Body of pancreas (tissue), 4 donors: Measurements from ENCODE around the gene MLN. TPM values are rescaled to one million over a fixed set of nuclear protein-coding genes. Genes with fewer than 3 reads are reported as not detected.

ENCODE experiments used
- ATAC-seq: fragments of 150-250 bp; one replicate; pipeline ENCODE4 v1.9.1; 2016
- DNase-seq, 4 donors: peaks; one replicate each; pipeline ENCODE4 v3.0.0-alpha.2; 2019
- H3K27ac ChIP-seq, 4 donors: fragments of 200-600 bp; sonication (generic); 1 replicate in 3 of 4; 2 replicates in 1 of 4; pipeline versions ENCODE4 v1.5.1 to v1.6.1; 2016 to 2019; ENCODE audit warnings: mild to moderate bottlenecking in 1 of 4, mixed read lengths in 1 of 4, moderate library complexity in 1 of 4
- H3K27me3 ChIP-seq, 2 donors: fragments of 200-600 bp; sonication (generic); one replicate each; pipeline ENCODE4 v1.6.0; 2016; ENCODE audit warnings: mild to moderate bottlenecking in 1 of 2
- H3K36me3 ChIP-seq, 2 donors: fragments of 200-600 bp; sonication (generic); replicated peaks in 1 of 2; 2 replicates each; pipeline ENCODE4 v1.5.1; 2016; ENCODE audit warnings: low read depth in 2 of 2; ENCODE audit not compliant: insufficient read depth in 1 of 2
- H3K4me1 ChIP-seq: fragments of 200-600 bp; sonication (generic); one replicate; pipeline ENCODE4 v1.6.0; 2016
- H3K4me3 ChIP-seq, 2 donors: fragments of 200-600 bp; sonication (generic); 1 replicate in 1 of 2; 2 replicates in 1 of 2; pipeline ENCODE4 v1.5.1; 2016 to 2019
- H3K9me3 ChIP-seq, 3 donors: fragments of 200-600 bp; sonication (generic); 1 replicate in 2 of 3; 2 replicates in 1 of 3; pipeline ENCODE4 v1.5.1; 2016
- POLR2A ChIP-seq, 3 donors: fragments of 450-650 bp; IDR thresholded peaks; one replicate each; pipeline ENCODE4 v1.6.1; 2016; ENCODE audit warnings: antibody characterized with exemption in 3 of 3, mild to moderate bottlenecking in 2 of 3
- WGBS, 2 donors: methylation state at CpG; one replicate each; pipeline ENCODE4 v1.1.5; 2017; 5-methylcytosine and 5-hydroxymethylcytosine counted together
- intact Hi-C: fragments of 100-400 bp; cut with DNase I; formaldehyde crosslinking; loops from one replicate; pipeline ENCODE4 v1.15.1; 2023
- total RNA-seq, 2 donors: library from RNA; depleted of rRNA; stranded (reverse); fragments of >200 nt; gene quantifications; one replicate each; pipeline ENCODE4 v1.1.0, GENCODE V29; 2016
- TF ChIP-seq, protein P1 (sequence below), 7 experiments: fragments of 450-650 bp in 4 of 7; fragments of 200-600 bp in 3 of 7; sonication (generic) in 3 of 7; IDR thresholded peaks; one replicate each; pipeline ENCODE4 v1.5.1; 2016 to 2019; ENCODE audit warnings: antibody characterized with exemption in 7 of 7

The MLN gene, protein sequence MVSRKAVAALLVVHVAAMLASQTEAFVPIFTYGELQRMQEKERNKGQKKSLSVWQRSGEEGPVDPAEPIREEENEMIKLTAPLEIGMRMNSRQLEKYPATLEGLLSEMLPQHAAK
- total RNA-seq = not detected

GRCh38 chr6:33803571-33804053 is at the start of gene MLN:
Gene MLN, minus strand, starts transcription at chr6:33804003. Its CDS starts 2,840 bp downstream, at chr6:33801163.
- H3K36me3 ChIP-seq = no peaks in the 10 kb centered on the region
- no peaks in the 10 kb centered on the region for H3K9me3 ChIP-seq
- TF ChIP-seq, protein P1, sequence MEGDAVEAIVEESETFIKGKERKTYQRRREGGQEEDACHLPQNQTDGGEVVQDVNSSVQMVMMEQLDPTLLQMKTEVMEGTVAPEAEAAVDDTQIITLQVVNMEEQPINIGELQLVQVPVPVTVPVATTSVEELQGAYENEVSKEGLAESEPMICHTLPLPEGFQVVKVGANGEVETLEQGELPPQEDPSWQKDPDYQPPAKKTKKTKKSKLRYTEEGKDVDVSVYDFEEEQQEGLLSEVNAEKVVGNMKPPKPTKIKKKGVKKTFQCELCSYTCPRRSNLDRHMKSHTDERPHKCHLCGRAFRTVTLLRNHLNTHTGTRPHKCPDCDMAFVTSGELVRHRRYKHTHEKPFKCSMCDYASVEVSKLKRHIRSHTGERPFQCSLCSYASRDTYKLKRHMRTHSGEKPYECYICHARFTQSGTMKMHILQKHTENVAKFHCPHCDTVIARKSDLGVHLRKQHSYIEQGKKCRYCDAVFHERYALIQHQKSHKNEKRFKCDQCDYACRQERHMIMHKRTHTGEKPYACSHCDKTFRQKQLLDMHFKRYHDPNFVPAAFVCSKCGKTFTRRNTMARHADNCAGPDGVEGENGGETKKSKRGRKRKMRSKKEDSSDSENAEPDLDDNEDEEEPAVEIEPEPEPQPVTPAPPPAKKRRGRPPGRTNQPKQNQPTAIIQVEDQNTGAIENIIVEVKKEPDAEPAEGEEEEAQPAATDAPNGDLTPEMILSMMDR (IDR thresholded peaks at IDR 0.05) = no peak
- TF ChIP-seq POLR2A (IDR thresholded peaks at IDR 0.05) = no peak
- H3K4me3 ChIP-seq = no peak within 1 kb of the TSS
- WGBS, 2 donors = 77% methylated on average over 14 of the region's 14 CpGs; no CpG with 5 or more reads in 1 of the 2 donors
- intact Hi-C loops = no loop called here
- no peaks in the 10 kb centered on the region for H3K4me1 ChIP-seq
- no peak within 1 kb of the TSS for H3K27ac ChIP-seq
- H3K27me3 ChIP-seq = no peaks in the 10 kb centered on the region
- DNase-seq (no peak), ATAC-seq (no peak)

- Histone ChIP-seq H3K27me3 (no peaks in the 10 kb centered on the region), H3K36me3 (no peaks in the 10 kb centered on the region), H3K4me3 (no peak overlapping the region), H3K4me1 (peaks cover 22% of the 10 kb centered on the region), H3K27ac (no peak overlapping the region), H3K9me3 (no peaks in the 10 kb centered on the region)
- TF ChIP-seq, protein P1 (IDR thresholded peaks at IDR 0.05) = no peak
- no peak for TF ChIP-seq POLR2A (IDR thresholded peaks at IDR 0.05)
- DNase-seq (no peak), ATAC-seq (no peak)
- WGBS, 2 donors = 72% methylated on average over 4 of the region's 4 CpGs; no CpG with 5 or more reads in 1 of the 2 donors
- intact Hi-C loops = no loop called here
These were observed 49.2 kb upstream of the MLN start for GRCh38 chr6:33853026-33853425.

DNA sequence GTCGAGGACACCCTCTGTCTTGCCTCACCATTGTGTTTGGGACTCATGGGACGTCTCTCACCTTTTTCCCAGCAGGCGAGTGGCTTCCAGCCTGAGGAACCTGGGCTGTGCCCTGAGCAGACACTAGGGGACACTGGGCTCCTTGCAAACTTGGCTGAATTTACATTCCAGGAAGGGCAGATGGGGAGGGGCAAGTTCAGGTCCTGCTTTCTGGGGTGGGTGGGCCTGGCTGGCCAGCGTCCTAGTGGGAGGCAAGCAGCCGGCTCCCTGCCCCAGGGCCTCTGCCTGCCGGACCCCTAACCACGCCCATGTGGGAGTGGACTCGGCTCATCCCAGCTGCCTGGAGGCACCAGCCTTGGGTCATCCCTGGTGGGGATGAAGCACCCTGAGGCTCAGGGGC is 48.2 kb upstream of the MLN start:
- no peak overlapping the region for H3K27ac ChIP-seq
- ATAC-seq (no peak), DNase-seq (no peak)
- no peak overlapping the region for H3K4me3 ChIP-seq
- no peak for TF ChIP-seq POLR2A (IDR thresholded peaks at IDR 0.05)
- TF ChIP-seq, protein P1 (IDR thresholded peaks at IDR 0.05) = peak in 5 of 7 experiments; percentile 11 to 30 (median 26)
- WGBS, 2 donors = 20 to 24% methylated on average over 4 to 8 of the region's 8 CpGs
- H3K27me3 ChIP-seq = no peaks in the 10 kb centered on the region
- H3K4me1 ChIP-seq = peaks cover 22% of the 10 kb centered on the region
- no peaks in the 10 kb centered on the region for H3K36me3 ChIP-seq
- no peaks in the 10 kb centered on the region for H3K9me3 ChIP-seq
- intact Hi-C loops = no loop called here

GRCh38 chr6:33850869-33851541 is 47.2 kb upstream of the MLN start:
- Histone ChIP-seq H3K4me3 (no peak overlapping the region), H3K9me3 (no peaks in the 10 kb centered on the region), H3K36me3 (no peaks in the 10 kb centered on the region), H3K27ac (no peak overlapping the region), H3K4me1 (peaks cover 16% of the 10 kb centered on the region), H3K27me3 (no peaks in the 10 kb centered on the region)
- TF ChIP-seq, protein P1 (IDR thresholded peaks at IDR 0.05) = no peak
- TF ChIP-seq POLR2A (IDR thresholded peaks at IDR 0.05) = no peak
- ATAC-seq (no peak), DNase-seq (no peak)
- WGBS, 2 donors = 72 to 79% methylated on average over 2 to 10 of the region's 10 CpGs
- intact Hi-C loops = no loop called here
